Large intestine (tissue), 3 donors: Measurements from ENCODE around the gene SMTNL2. TPM values are rescaled to one million over a fixed set of nuclear protein-coding genes. Genes with fewer than 3 reads are reported as not detected.
"Not testable (repeated sequence)": the region's sequence is repeated elsewhere in the genome, so short reads cannot be mapped to it uniquely, and the experiment has no call there.

Source experiments
- DNase-seq, 2 donors: peaks; one replicate each; pipeline versions ENCODE4 v3.0.0 to v3.0.0-alpha.2; 2013
- H3K27ac ChIP-seq: one replicate; pipeline ENCODE4 v1.5.1; 2013; ENCODE audit warnings: low read length
- H3K27me3 ChIP-seq: 2 replicates; pipeline ENCODE4 v1.6.1; 2013; ENCODE audit warnings: low read length; ENCODE audit not compliant: control insufficient read depth, insufficient read depth
- H3K36me3 ChIP-seq: 2 replicates; pipeline ENCODE4 v1.6.1; 2013; ENCODE audit warnings: low read length; ENCODE audit not compliant: control insufficient read depth, insufficient read depth
- H3K4me1 ChIP-seq: one replicate; pipeline ENCODE4 v1.6.1; 2013; ENCODE audit warnings: low read length; ENCODE audit not compliant: control insufficient read depth, insufficient read depth
- H3K4me3 ChIP-seq: one replicate; pipeline ENCODE4 v1.5.1; 2013; ENCODE audit warnings: low read length
- H3K9me3 ChIP-seq: one replicate; pipeline ENCODE4 v1.6.1; 2013; ENCODE audit warnings: mild to moderate bottlenecking, low read depth, low read length, moderate library complexity; ENCODE audit not compliant: control insufficient read depth
- WGBS: methylation state at CpG from one replicate; pipeline ENCODE4 v1.1.5; 2013; ENCODE audit warnings: low lambda C conversion rate; ENCODE audit not compliant: insufficient coverage; 5-methylcytosine and 5-hydroxymethylcytosine counted together
- polyA plus RNA-seq: library from polyadenylated mRNA; unstranded; fragments of 120-200 nt; gene quantifications from one replicate; pipeline ENCODE4 v1.2.1, GENCODE V29; 2013

Gene SMTNL2
- polyA plus RNA-seq, 1 donor, result 10.1 TPM

DNA sequence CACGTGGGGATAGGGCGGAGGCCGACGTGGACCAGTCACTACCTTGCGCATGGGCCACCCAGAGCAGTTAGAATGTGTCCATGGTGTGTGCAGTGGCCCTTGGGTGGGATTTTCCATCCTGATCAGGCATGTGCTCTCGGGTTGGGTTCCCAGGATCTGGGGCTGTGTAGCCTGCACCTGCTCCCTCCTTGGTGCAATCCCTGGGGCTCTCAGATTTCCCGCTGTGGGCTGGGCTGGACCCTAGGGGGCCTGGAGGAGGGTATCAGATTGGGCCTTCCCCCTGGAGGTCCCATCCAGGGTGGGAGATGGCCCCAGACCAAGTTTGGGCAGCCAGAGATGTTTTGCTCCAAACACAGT is 1.3 kb downstream of the SMTNL2 start:
- WGBS, result no CpG with 5 or more reads among the region's 7 CpGs
- no peaks in the 10 kb centered on the region for H3K36me3 ChIP-seq
- DNase-seq, result no peak
- H3K4me1 ChIP-seq, result peaks cover 50% of the 10 kb centered on the region
- H3K9me3 ChIP-seq, result no peaks in the 10 kb centered on the region
- H3K4me3 ChIP-seq, result peak overlapping the region; percentile 89
- peaks cover 7% of the 10 kb centered on the region for H3K27me3 ChIP-seq
- H3K27ac ChIP-seq, result peak overlapping the region; percentile 75

DNA sequence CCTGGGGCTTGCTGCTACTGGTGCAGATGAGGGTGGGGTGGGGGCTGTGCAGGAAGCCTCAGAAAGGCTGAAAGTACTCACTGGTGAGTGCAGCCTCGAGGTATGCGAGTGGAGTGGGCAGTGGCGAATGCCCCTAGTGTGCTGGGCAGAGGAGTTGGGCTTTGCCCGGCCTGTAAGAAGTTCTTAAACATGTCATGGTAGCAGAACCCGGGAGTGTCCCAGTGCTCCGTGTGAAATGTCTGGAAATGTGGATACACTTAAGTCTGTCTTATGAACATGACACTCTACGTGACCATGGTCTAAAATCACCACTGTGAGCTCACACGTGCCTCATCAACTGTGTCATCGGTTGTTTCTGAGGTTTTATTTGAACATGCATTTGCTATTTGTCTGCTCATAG is 1.7 kb downstream of the SMTNL2 start:
- H3K4me1 ChIP-seq, result peaks cover 50% of the 10 kb centered on the region
- peaks cover 2% of the 10 kb centered on the region for H3K36me3 ChIP-seq
- H3K27ac ChIP-seq, result peak overlapping the region; percentile 75
- peaks cover 7% of the 10 kb centered on the region for H3K27me3 ChIP-seq
- no peaks in the 10 kb centered on the region for H3K9me3 ChIP-seq
- no CpG with 5 or more reads among the region's 9 CpGs for WGBS
- peak overlapping the region; percentile 89 for H3K4me3 ChIP-seq
- no peak for DNase-seq

DNA sequence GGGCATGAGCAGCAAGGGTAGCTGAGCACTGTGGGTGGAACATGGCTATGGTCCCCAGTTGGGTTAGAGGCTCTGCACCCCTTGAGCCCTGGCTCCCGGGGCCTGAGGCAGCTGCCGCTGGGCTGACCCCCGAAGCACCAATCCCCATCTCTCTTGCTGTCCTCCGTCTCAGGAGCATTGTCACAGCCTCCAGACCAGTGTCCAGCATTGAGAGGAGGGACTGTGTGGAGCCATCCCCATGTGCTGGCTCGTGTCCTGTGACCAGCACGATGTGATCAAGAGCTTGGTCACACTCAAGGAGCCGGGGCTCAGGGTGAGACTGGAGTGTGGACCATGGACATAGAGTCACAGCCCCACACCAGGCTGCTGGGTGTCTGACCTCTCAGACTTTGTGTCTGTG is 2.9 kb downstream of the SMTNL2 start:
- Histone ChIP-seq H3K36me3 (peaks cover 2% of the 10 kb centered on the region), H3K9me3 (no peaks in the 10 kb centered on the region), H3K27me3 (peaks cover 7% of the 10 kb centered on the region), H3K4me1 (peaks cover 50% of the 10 kb centered on the region), H3K27ac (peak overlapping the region; percentile 56), H3K4me3 (no peak overlapping the region)
- no peak for DNase-seq
- no CpG with 5 or more reads among the region's 7 CpGs for WGBS

DNA sequence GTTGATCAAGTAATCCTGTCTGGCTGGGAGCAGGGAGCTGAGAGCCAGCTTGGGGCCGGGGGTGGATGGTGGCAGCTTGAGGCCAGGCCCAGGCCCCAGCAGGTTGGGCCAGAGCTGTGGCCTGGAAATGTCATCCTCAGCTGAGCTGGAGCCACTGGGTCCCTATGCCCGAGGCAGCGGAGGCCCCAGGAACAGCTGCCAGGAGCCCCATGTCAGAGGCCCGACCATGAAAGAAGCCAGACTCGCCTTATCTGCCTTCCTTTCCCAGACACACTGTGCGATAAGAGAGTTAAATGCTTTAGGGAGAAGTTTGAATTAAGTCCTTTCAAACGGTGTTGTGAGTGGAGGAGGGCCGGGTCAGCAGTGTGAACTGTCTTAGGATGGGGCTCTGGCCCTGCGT is 3.5 kb downstream of the SMTNL2 start:
- H3K9me3 ChIP-seq, result no peaks in the 10 kb centered on the region
- peaks cover 7% of the 10 kb centered on the region for H3K27me3 ChIP-seq
- H3K36me3 ChIP-seq, result peaks cover 8% of the 10 kb centered on the region
- H3K27ac ChIP-seq, result peak overlapping the region; percentile 56
- peaks cover 50% of the 10 kb centered on the region for H3K4me1 ChIP-seq
- WGBS, result no CpG with 5 or more reads among the region's 9 CpGs
- H3K4me3 ChIP-seq, result no peak overlapping the region
- peak in 1 of 2 donors; percentile 57 for DNase-seq

DNA sequence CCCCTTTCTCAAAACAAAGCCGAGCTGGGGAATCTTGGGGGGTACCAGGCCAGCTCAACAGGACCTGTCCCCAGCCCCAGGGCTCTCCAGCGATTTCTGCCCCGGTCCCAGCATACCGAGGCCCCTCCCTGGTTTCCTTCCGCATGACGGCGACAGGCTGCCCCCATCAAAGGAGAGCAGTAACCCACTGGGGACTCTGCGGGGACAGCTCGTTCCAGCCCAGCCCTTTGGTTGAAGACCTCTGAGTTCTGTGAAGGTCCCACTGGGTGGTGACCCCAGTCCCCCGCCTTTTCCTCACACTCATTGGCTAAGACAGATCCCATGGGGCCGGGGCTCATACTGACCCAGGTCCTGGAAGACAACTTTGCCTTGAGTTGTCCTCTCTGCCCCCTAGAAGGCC is 4.1 kb downstream of the SMTNL2 start:
- no peaks in the 10 kb centered on the region for H3K9me3 ChIP-seq
- peaks cover 5% of the 10 kb centered on the region for H3K27me3 ChIP-seq
- WGBS, result no CpG with 5 or more reads among the region's 11 CpGs
- no peak overlapping the region for H3K27ac ChIP-seq
- DNase-seq, result no peak
- H3K4me3 ChIP-seq, result no peak overlapping the region
- H3K4me1 ChIP-seq, result peaks cover 45% of the 10 kb centered on the region
- peaks cover 11% of the 10 kb centered on the region for H3K36me3 ChIP-seq

DNA sequence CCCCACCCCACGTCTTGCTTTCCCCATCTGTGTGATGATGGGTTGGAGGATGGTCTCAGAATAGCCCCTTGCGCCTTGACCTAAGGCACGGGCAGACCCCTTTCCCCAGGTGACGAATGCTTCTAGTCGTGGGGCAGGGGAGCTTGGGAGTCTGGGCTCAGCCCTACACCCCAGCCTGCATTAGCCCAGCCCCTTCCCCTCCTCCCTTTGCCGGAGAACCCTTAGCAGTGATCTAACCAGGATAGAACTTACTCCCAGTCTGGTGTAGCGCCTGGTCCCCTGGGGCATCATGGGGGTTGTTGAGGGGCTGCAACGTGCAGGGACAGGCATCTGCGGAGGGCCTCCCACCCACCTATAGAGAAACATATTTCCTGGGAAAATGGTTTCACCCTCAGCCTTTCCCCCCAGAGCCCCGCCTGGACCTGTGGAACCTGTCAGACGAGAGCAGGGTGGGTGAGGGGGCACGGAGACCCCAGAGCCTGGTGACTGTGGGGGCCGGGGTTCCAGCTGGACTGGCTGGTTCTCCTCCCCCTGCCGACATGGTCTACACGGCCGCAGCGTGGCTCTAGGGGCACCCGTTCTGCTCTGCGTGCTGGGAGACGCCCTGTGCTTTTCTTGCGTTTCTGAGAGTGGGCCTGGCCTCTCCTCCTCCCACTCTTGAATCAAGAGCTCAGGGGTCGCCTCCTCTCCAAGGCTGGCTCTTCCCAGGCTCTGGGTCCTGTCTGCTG is 4.7 kb downstream of the SMTNL2 start:
- no peak for DNase-seq
- peaks cover 40% of the 10 kb centered on the region for H3K4me1 ChIP-seq
- no peak overlapping the region for H3K27ac ChIP-seq
- H3K27me3 ChIP-seq, result peaks cover 4% of the 10 kb centered on the region
- no peak overlapping the region for H3K4me3 ChIP-seq
- WGBS, result no CpG with 5 or more reads among the region's 22 CpGs
- H3K9me3 ChIP-seq, result no peaks in the 10 kb centered on the region
- peaks cover 14% of the 10 kb centered on the region for H3K36me3 ChIP-seq

DNA sequence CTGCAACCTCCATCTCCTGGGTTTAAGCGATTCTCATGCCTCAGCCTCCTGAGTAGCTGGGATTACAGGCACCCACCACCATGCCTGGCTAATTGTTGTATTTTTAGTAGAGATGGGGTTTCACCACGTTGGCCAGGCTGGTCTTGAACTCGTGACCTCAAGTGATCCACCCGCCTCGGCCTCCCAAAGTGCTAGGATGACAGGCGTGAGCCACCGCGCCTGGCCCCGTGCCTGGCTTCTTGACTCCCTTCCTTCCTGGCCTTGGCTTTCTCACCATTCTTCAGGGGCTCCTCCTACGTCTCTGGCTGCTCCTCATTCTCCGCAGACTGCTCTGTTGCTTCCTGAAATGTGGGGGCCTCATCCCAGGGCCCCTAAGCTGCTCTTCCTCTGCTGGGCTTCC is 5.7 kb downstream of the SMTNL2 start:
- H3K27me3 ChIP-seq, DNase-seq, H3K4me3 ChIP-seq, H3K9me3 ChIP-seq, H3K27ac ChIP-seq: not testable (repeated sequence)
- Histone ChIP-seq H3K4me1 (peaks cover 45% of the 10 kb centered on the region), H3K36me3 (peaks cover 14% of the 10 kb centered on the region)
- no CpG with 5 or more reads among the region's 11 CpGs for WGBS

DNA sequence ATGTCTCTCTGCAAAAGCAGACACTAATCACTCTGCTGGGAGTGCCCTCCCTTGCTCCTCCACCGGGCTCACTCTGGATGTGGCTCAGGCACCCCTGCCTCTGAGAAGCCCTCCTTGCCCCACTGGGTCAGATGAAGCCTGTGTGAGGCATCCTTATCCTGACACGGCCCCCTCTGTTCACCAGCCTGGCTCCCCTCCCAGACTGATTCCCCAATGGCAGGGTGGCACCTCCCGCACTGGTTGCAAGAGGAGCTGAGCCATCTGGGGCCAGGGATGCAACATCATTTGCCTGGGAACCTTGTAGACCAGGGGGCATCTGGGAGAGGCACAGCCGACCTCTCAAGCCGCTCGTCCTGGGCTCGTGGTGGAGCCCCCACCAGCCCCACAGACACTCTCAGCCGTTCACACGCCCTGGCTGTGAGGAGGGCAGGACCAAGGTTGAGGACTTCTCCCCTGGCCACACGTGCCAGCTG is 6.7 kb downstream of the SMTNL2 start:
- Histone ChIP-seq H3K27ac (no peak overlapping the region), H3K36me3 (peaks cover 14% of the 10 kb centered on the region), H3K4me3 (no peak overlapping the region), H3K4me1 (peaks cover 43% of the 10 kb centered on the region), H3K9me3 (no peaks in the 10 kb centered on the region), H3K27me3 (no peaks in the 10 kb centered on the region)
- DNase-seq, result no peak
- no CpG with 5 or more reads among the region's 10 CpGs for WGBS

DNA sequence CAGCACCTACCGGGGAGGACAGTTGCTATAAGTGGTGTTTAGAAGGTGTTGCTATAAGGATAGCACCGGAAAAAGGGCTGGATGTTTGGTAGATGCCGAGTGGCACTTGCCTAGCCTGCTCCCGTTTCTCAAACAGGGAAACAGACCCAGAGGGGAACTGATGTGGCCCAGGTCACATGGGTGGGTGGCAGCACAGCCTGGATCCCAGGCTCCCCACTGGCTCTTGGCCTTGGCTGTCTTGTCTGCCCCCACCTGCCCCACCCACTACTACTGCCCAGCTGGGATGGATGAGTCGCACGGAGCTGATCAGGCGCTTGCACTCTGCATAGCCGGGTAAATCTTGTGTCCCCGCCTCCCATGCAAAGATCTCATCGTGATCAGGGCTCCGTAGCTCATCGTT is 7.2 kb downstream of the SMTNL2 start:
- DNase-seq, result no peak
- H3K4me1 ChIP-seq, result peaks cover 38% of the 10 kb centered on the region
- no CpG with 5 or more reads among the region's 12 CpGs for WGBS
- no peak overlapping the region for H3K4me3 ChIP-seq
- no peak overlapping the region for H3K27ac ChIP-seq
- H3K36me3 ChIP-seq, result peaks cover 14% of the 10 kb centered on the region
- no peaks in the 10 kb centered on the region for H3K9me3 ChIP-seq
- no peaks in the 10 kb centered on the region for H3K27me3 ChIP-seq

DNA sequence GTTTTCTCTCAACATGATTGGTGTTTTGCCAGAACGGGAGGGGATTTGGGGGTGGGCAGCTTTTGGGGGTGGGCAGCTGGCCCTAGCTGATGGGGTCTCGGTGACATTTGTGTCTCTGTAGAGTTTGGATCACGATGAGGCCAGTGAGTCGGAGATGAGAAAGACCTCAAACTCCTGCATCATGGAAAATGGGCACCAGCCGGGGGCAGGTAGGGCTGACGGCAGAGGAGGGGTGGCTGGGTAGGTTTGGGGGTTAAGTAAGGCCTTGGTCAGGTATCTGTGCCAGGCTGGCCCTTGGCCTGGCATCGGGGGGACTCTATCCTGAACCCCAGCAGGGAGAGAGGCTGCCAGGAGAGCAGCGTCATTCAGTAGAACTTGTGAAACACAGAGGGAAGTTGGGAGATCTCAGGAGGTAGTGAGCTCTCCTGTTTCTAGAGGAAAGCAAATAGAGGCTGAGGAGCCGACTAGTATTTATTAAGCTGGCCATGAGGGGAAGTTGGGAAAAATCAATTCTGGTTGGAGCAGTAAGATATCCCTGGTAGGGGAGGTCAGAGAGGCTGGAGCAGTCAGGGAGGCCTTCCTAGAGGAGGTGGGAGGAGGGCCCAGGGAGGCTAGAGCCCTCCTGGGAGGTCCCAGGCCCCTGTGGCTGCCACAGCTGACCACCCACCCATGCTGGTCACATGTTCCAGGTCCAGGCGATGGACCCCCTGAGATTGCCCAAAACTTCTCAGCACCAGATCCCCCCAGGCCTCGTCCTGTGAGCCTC is 8.1 kb downstream of the SMTNL2 start:
- DNase-seq, result no peak
- no peak overlapping the region for H3K27ac ChIP-seq
- peaks cover 23% of the 10 kb centered on the region for H3K36me3 ChIP-seq
- H3K9me3 ChIP-seq, result no peaks in the 10 kb centered on the region
- H3K4me1 ChIP-seq, result peaks cover 31% of the 10 kb centered on the region
- no peaks in the 10 kb centered on the region for H3K27me3 ChIP-seq
- H3K4me3 ChIP-seq, result no peak overlapping the region
- no CpG with 5 or more reads among the region's 11 CpGs for WGBS
